HepG2 (cell line): ENCODE results near the gene SRR. TPM values are rescaled to one million over a fixed set of nuclear protein-coding genes. Genes with fewer than 3 reads are reported as not detected.

Experiments used
- ATAC-seq: fragments of 200-7000 bp; cut with Tn5 transposase; 3 replicates; pipeline ENCODE4 v1.9.1; 2020; ENCODE audit warnings: mild to moderate bottlenecking, moderate library complexity
- BruUV-seq: library from RNA; stranded (reverse); fragments of 400-500 nt; replicated peaks from 2 replicates; lab custom pipeline; 2021; lab: Mats Ljungman, UMichigan
- CTCF ChIA-PET: fragments of 300-600 bp; formaldehyde crosslinking; extraction: SDS; loops from one replicate; lab custom pipeline; 2021; ENCODE audit warnings: low total read pairs, inconsistent platforms, low intra/inter-chr PET ratio; lab: Yijun Ruan, JAX
- POLR2A ChIA-PET: fragments of 350-600 bp; sonication (Branson Sonifier 250); formaldehyde crosslinking; loops from one replicate; lab custom pipeline; 2020; ENCODE audit warnings: antibody characterized with exemption, inconsistent platforms; lab: Yijun Ruan, JAX
- DNase-seq: peaks from one replicate; pipeline ENCODE4 v3.0.0-alpha.2; 2015; ENCODE audit warnings: low spot score
- FAIRE-seq: peaks from 3 replicates; lab custom pipeline; 2011; peaks lifted over from hg19 to GRCh38; lab: Jason Lieb, UNC
- H2AFZ ChIP-seq: one replicate; pipeline ENCODE4 v1.6.1; 2011; ENCODE audit warnings: low read length, inconsistent platforms
- H3K27ac ChIP-seq: fragments of 300-600 bp; 3 replicates; pipeline ENCODE4 v1.8.0; 2011; ENCODE audit warnings: mixed run types, mild to moderate bottlenecking, mixed read lengths, low read length, inconsistent platforms; ENCODE audit not compliant: insufficient read depth; ENCODE audit errors: extremely low read length
- H3K27me3 ChIP-seq, 2 experiments: fragments of 200-600 bp in 1 of 2; 2 replicates in 1 of 2; 3 replicates in 1 of 2; pipeline versions ENCODE4 v1.6.0 to v1.8.0; 2011; ENCODE audit warnings: low read length in 2 of 2, mild to moderate bottlenecking in 2 of 2, moderate library complexity in 2 of 2, inconsistent platforms in 1 of 2; ENCODE audit not compliant: insufficient read depth in 2 of 2, control insufficient read depth in 1 of 2
- H3K36me3 ChIP-seq, 2 experiments: fragments of 200-600 bp in 1 of 2; replicated peaks in 1 of 2; 2 replicates in 1 of 2; 3 replicates in 1 of 2; pipeline versions ENCODE4 v1.5.1 to v1.8.0; 2011; ENCODE audit warnings: low read length in 2 of 2, inconsistent platforms in 1 of 2; ENCODE audit not compliant: insufficient read depth in 2 of 2, control insufficient read depth in 1 of 2
- H3K4me1 ChIP-seq: 2 replicates; pipeline ENCODE4 v1.5.1; 2012; ENCODE audit warnings: low read length, inconsistent platforms; ENCODE audit not compliant: insufficient read depth
- H3K4me2 ChIP-seq: 2 replicates; pipeline ENCODE4 v1.6.0; 2011; ENCODE audit warnings: low read depth, low read length, inconsistent platforms
- H3K4me3 ChIP-seq, 3 experiments: fragments of 200-600 bp in 1 of 3; sonication (generic), shearing (Covaris generic) in 1 of 3; replicated peaks in 1 of 3; 2 replicates each; pipeline ENCODE4 v1.5.1; 2011 to 2016; ENCODE audit warnings: low read length in 3 of 3, inconsistent platforms in 2 of 3, low read depth in 2 of 3, mild to moderate bottlenecking in 2 of 3, control low read depth in 1 of 3, mixed read lengths in 1 of 3; ENCODE audit not compliant: insufficient read depth in 1 of 3
- H3K79me2 ChIP-seq: one replicate; pipeline ENCODE4 v1.6.1; 2011; ENCODE audit warnings: low read length, inconsistent platforms; ENCODE audit not compliant: insufficient read depth
- H3K9ac ChIP-seq: 2 replicates; pipeline ENCODE4 v1.6.0; 2011; ENCODE audit warnings: mild to moderate bottlenecking, low read depth, low read length, inconsistent platforms; ENCODE audit not compliant: insufficient read depth
- H3K9me3 ChIP-seq: 2 replicates; pipeline ENCODE4 v1.5.1; 2012; ENCODE audit warnings: mild to moderate bottlenecking, low read length
- H4K20me1 ChIP-seq: 2 replicates; pipeline ENCODE4 v1.6.0; 2011; ENCODE audit warnings: inconsistent platforms, mild to moderate bottlenecking, low read length, moderate library complexity; ENCODE audit not compliant: insufficient read depth
- CC2D1A ChIP-seq: sonication (generic); formaldehyde crosslinking; IDR thresholded peaks from 2 replicates; pipeline ENCODE4 v1.8.1; 2023; ENCODE audit warnings: mild to moderate bottlenecking, missing genetic modification reagents
- CENPX ChIP-seq: sonication (generic); formaldehyde crosslinking; IDR thresholded peaks from 2 replicates; pipeline ENCODE4 v1.9.0; 2021; ENCODE audit warnings: mild to moderate bottlenecking, missing genetic modification reagents, moderate library complexity
- DR1 ChIP-seq: sonication (generic); formaldehyde crosslinking; IDR thresholded peaks from 2 replicates; pipeline ENCODE4 v1.8.0; 2021; ENCODE audit warnings: mild to moderate bottlenecking, missing genetic modification reagents, inconsistent platforms
- MXI1 ChIP-seq: IDR thresholded peaks from 3 replicates; pipeline ENCODE4 v1.6.1; 2012; ENCODE audit warnings: low read depth, low read length, inconsistent platforms, borderline replicate concordance
- WIZ ChIP-seq: sonication (generic); formaldehyde crosslinking; IDR thresholded peaks from 2 replicates; pipeline ENCODE4 v1.5.1; 2020; ENCODE audit warnings: mild to moderate bottlenecking, missing genetic modification reagents
- ZNF350 ChIP-seq: sonication (generic); formaldehyde crosslinking; IDR thresholded peaks from 2 replicates; pipeline ENCODE4 v1.4.0; 2020; ENCODE audit warnings: mild to moderate bottlenecking, low read depth, missing genetic modification reagents, borderline replicate concordance
- ZNF615 ChIP-seq: sonication (generic); formaldehyde crosslinking; IDR thresholded peaks from 2 replicates; pipeline ENCODE4 v1.5.0; 2020; ENCODE audit warnings: mild to moderate bottlenecking, missing genetic modification reagents, borderline replicate concordance
- ZNF878 ChIP-seq: sonication (generic); formaldehyde crosslinking; IDR thresholded peaks from 2 replicates; pipeline ENCODE4 v1.8.1; 2023; ENCODE audit warnings: mild to moderate bottlenecking, missing genetic modification reagents, moderate library complexity
- WGBS: methylation state at CpG from one replicate; pipeline ENCODE4 v1.1.6; 2017; ENCODE audit warnings: low lambda C conversion rate; 5-methylcytosine and 5-hydroxymethylcytosine counted together
- in situ Hi-C: cut with HindIII; loops from 2 replicates; pipeline ENCODE4 v1.10.0; 2017; ENCODE audit warnings: low pct_unique_long_range_greater_than_20kb; ENCODE audit not compliant: extremely low pct_ligation_motif_present
- intact Hi-C: fragments of 100-400 bp; cut with micrococcal nuclease; formaldehyde crosslinking; loops from one replicate; pipeline ENCODE4 v1.10.0; 2022; ENCODE audit not compliant: unreplicated experiment
- polyA plus RNA-seq, 8 experiments: library from polyadenylated mRNA; depleted of rRNA in 3 of 8; stranded (reverse) in 7 of 8; unstranded in 1 of 8; fragments of >200 nt; fragmentation: Illumina TruSeq in 4 of 8; extraction: Trizol in 4 of 8; gene quantifications; 2 replicates each; pipeline versions ENCODE4 v1.2.1 to v1.2.3, GENCODE V29; 2011 to 2016; ENCODE audit warnings: low read depth in 4 of 8, missing spikeins in 1 of 8, mixed read lengths in 1 of 8; ENCODE audit not compliant: insufficient read depth in 1 of 8
- total RNA-seq, 5 experiments: library from RNA; depleted of rRNA; stranded (reverse); fragments of >200 nt; fragmentation: Illumina TruSeq; extraction: Trizol; gene quantifications; 2 replicates each; pipeline ENCODE4 v1.2.3, GENCODE V29; 2016; ENCODE audit warnings: low read depth in 1 of 5
- TF ChIP-seq, protein P1 (sequence below): sonication (generic); formaldehyde crosslinking; IDR thresholded peaks from 2 replicates; pipeline ENCODE4 v1.8.0; 2022; ENCODE audit warnings: mild to moderate bottlenecking, missing genetic modification reagents; ENCODE audit not compliant: insufficient replicate concordance
- TF ChIP-seq, protein P2 (sequence below): sonication (generic); formaldehyde crosslinking; IDR thresholded peaks from 2 replicates; pipeline ENCODE4 v1.5.0; 2020; ENCODE audit warnings: mild to moderate bottlenecking, missing genetic modification reagents, moderate library complexity
- TF ChIP-seq, protein P3 (sequence below): sonication (generic); formaldehyde crosslinking; IDR thresholded peaks from 2 replicates; pipeline ENCODE4 v1.4.0; 2020; ENCODE audit warnings: missing genetic modification reagents

Gene SRR
- total and polyA plus RNA-seq, 2 of the 13 experiments (the other 11 are each of a cell fraction or from before 2014, with no cell fraction given): 3.6 to 7.8 TPM

DNA sequence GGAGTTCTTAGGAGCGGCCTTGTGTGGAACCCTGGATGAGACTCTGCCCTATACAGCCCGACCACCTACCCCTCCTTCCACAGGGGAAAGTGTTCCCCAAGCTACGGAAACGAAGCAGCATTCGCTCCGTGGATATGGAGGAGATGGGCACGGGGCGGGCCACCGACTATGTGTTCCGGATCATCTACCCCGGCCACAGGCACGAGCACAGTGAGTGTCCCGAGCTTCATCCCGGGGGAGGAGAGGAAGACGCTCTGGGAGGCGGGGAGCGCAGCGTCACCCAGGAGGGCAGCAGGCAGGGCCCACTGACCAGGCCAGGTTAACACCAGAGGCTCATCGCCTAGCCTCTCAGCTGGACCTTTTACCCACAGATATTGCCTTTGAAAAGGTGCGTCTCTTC lies 61.4 kb downstream of the SRR start:
- peaks cover 16 to 30% of the 10 kb centered on the region in 2 experiments; a peak in 3 of 5 replicates for H3K36me3 ChIP-seq
- H3K9ac ChIP-seq: no peak overlapping the region
- CTCF ChIA-PET: no interaction called here
- ATAC-seq (no peak), DNase-seq (no peak)
- no peaks in the 10 kb centered on the region for H3K79me2 ChIP-seq
- in situ Hi-C loops: no loop called here
- POLR2A ChIA-PET: no interaction called here
- BruUV-seq: no TSS peak
- no peak overlapping the region for H3K4me3 ChIP-seq
- TF ChIP-seq DR1 (CRISPR knock-in tag): no peak
- no peak for TF ChIP-seq CC2D1A (CRISPR knock-in tag)
- no peak for TF ChIP-seq ZNF615 (CRISPR knock-in tag)
- TF ChIP-seq WIZ (CRISPR knock-in tag): no peak
- TF ChIP-seq, all 625 proteins: peak for 0
- Histone ChIP-seq H3K4me2 (no peak overlapping the region), H3K27ac (no peak overlapping the region), H3K4me1 (no peaks in the 10 kb centered on the region), H3K9me3 (no peaks in the 10 kb centered on the region), H3K27me3 (no peaks in the 10 kb centered on the region), H4K20me1 (no peaks in the 10 kb centered on the region), H2AFZ (no peak overlapping the region)
- FAIRE-seq: no peak
- intact Hi-C loops: no loop called here
- WGBS: 98% methylated on average over 13 of the region's 20 CpGs

DNA sequence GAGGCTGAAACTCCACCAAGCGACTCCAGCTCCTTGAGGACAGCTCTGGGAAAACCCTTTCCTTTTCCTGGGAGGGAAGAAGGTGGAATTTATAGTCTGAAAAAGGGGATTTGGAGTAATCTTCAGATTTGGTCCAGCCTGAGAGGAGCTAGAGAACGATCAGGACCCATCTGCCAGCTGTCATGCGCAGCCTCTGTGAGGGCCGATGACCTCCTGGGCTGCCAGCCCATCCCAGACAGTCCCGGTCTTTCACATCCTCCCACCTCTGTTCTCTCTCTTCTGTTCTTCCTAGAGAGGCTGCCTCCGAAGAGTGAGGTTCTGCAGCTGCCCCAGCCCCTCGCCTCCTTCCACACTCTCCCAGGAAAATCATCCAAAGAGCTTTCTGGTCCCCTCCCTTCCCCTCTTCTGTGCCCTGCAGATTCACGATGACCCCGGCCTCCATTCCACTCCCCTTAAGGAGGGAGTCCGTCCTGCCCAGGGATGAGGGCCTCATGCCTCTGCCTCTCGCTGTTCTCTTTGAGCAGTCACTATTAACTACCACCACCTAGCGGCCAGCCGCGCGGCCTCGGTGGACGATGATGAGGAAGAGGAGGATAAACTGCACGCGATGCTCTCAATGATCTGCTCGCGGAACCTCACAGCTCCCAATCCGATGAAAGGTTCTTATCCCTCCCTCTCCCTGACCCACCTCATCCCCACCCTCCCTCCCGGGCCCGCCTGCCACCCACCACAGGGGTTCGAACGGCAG lies 63.2 kb downstream of the SRR start:
- Histone ChIP-seq H3K4me3 (no peak overlapping the region), H3K79me2 (no peaks in the 10 kb centered on the region), H3K4me1 (no peaks in the 10 kb centered on the region), H4K20me1 (no peaks in the 10 kb centered on the region), H3K9ac (no peak overlapping the region), H3K27ac (no peak overlapping the region), H3K4me2 (no peak overlapping the region), H3K36me3 (peaks cover 14 to 25% of the 10 kb centered on the region in 2 experiments; a peak in 3 of 5 replicates), H3K9me3 (no peaks in the 10 kb centered on the region), H3K27me3 (no peaks in the 10 kb centered on the region), H2AFZ (no peak overlapping the region)
- TF ChIP-seq ZNF878 (CRISPR knock-in tag) (no peak), ZNF350 (CRISPR knock-in tag) (no peak), MXI1 (no peak), CENPX (no peak)
- TF ChIP-seq, protein P1, sequence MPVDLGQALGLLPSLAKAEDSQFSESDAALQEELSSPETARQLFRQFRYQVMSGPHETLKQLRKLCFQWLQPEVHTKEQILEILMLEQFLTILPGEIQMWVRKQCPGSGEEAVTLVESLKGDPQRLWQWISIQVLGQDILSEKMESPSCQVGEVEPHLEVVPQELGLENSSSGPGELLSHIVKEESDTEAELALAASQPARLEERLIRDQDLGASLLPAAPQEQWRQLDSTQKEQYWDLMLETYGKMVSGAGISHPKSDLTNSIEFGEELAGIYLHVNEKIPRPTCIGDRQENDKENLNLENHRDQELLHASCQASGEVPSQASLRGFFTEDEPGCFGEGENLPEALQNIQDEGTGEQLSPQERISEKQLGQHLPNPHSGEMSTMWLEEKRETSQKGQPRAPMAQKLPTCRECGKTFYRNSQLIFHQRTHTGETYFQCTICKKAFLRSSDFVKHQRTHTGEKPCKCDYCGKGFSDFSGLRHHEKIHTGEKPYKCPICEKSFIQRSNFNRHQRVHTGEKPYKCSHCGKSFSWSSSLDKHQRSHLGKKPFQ (CRISPR knock-in tag): no peak
- TF ChIP-seq, protein P2, sequence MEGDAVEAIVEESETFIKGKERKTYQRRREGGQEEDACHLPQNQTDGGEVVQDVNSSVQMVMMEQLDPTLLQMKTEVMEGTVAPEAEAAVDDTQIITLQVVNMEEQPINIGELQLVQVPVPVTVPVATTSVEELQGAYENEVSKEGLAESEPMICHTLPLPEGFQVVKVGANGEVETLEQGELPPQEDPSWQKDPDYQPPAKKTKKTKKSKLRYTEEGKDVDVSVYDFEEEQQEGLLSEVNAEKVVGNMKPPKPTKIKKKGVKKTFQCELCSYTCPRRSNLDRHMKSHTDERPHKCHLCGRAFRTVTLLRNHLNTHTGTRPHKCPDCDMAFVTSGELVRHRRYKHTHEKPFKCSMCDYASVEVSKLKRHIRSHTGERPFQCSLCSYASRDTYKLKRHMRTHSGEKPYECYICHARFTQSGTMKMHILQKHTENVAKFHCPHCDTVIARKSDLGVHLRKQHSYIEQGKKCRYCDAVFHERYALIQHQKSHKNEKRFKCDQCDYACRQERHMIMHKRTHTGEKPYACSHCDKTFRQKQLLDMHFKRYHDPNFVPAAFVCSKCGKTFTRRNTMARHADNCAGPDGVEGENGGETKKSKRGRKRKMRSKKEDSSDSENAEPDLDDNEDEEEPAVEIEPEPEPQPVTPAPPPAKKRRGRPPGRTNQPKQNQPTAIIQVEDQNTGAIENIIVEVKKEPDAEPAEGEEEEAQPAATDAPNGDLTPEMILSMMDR (CRISPR knock-in tag): 0 out of 2 replicates have a peak, but pooled peaks have one; percentile 12
- TF ChIP-seq, protein P3, sequence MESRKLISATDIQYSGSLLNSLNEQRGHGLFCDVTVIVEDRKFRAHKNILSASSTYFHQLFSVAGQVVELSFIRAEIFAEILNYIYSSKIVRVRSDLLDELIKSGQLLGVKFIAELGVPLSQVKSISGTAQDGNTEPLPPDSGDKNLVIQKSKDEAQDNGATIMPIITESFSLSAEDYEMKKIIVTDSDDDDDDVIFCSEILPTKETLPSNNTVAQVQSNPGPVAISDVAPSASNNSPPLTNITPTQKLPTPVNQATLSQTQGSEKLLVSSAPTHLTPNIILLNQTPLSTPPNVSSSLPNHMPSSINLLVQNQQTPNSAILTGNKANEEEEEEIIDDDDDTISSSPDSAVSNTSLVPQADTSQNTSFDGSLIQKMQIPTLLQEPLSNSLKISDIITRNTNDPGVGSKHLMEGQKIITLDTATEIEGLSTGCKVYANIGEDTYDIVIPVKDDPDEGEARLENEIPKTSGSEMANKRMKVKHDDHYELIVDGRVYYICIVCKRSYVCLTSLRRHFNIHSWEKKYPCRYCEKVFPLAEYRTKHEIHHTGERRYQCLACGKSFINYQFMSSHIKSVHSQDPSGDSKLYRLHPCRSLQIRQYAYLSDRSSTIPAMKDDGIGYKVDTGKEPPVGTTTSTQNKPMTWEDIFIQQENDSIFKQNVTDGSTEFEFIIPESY (CRISPR knock-in tag): peak; percentile 50
- POLR2A ChIA-PET: no interaction called here
- BruUV-seq: no TSS peak
- ATAC-seq (no peak), DNase-seq (no peak), FAIRE-seq (no peak)
- CTCF ChIA-PET: no interaction called here
- intact Hi-C loops: no loop called here
- in situ Hi-C loops: no loop called here
- 89% methylated on average over 26 of the region's 26 CpGs for WGBS
